ENCODE data around the gene SPI1. TPM values are rescaled to one million over a fixed set of nuclear protein-coding genes. Genes with fewer than 3 reads are reported as not detected.

Gene SPI1
- total and polyA plus RNA-seq, 2 donors (not counting 3 experiments of a cell fraction or from before 2014, with no cell fraction given), result not detected

- no peak overlapping the region for H3K27ac ChIP-seq (ENCODE audit: insufficient read depth, low read depth, low read length)
- ChIA-PET CTCF (interaction anchor here (0.6 to 1.1 kb wide), 3 partner anchors 11 to 148 kb away, joined by 3 to 4 read pairs (median 3); no protein-coding TSS in a partner anchor), POLR2A (no interaction called here)
- no peak overlapping the region for H2AFZ ChIP-seq (ENCODE audit: low read depth, low read length)
- H3K79me2 ChIP-seq (ENCODE audit: control insufficient read depth, insufficient read depth, low read length), result no peaks in the 10 kb centered on the region
- intact Hi-C loops (cut with micrococcal nuclease), result no loop called here
- no peak overlapping the region for H3K4me3 ChIP-seq (replicated peaks in 1 of 3; ENCODE audit: insufficient read depth in 1 of 3, low read depth in 1 of 3, low read length in 3 of 3)
- FAIRE-seq (no peak), DNase-seq (ENCODE audit: low read depth, low spot score) (no peak)
- no peak overlapping the region for H3K9ac ChIP-seq (replicated peaks; ENCODE audit: extremely low read depth, insufficient read depth, low read length)
- H3K27me3 ChIP-seq (ENCODE audit: control insufficient read depth in 2 of 2, insufficient read depth in 2 of 2, low read length in 2 of 2), result no peaks in the 10 kb centered on the region
- TF ChIP-seq FOS (IDR thresholded peaks at IDR 0.05; ENCODE audit: borderline replicate concordance, insufficient read depth, low read length), result no peak
- no peak for TF ChIP-seq CTCF (IDR thresholded peaks at IDR 0.05; ENCODE audit: extremely low read depth in 1 of 2, insufficient read depth in 1 of 2, low read depth in 1 of 2, low read length in 2 of 2)
- no peak for TF ChIP-seq JUN (IDR thresholded peaks at IDR 0.05; ENCODE audit: borderline replicate concordance, insufficient read depth, insufficient read length, low read depth)
- no peak for TF ChIP-seq EZH2 (IDR thresholded peaks at IDR 0.05; ENCODE audit: borderline replicate concordance, low read depth, low read length, severe bottlenecking)
- TF ChIP-seq POLR2AphosphoS5 (IDR thresholded peaks at IDR 0.05; ENCODE audit: insufficient read depth, low read depth, low read length), result no peak
- TF ChIP-seq MYC (IDR thresholded peaks at IDR 0.05; ENCODE audit: low read depth, low read length), result no peak
- TF ChIP-seq, protein P1, sequence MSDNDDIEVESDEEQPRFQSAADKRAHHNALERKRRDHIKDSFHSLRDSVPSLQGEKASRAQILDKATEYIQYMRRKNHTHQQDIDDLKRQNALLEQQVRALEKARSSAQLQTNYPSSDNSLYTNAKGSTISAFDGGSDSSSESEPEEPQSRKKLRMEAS (IDR thresholded peaks at IDR 0.05; ENCODE audit: insufficient read depth, insufficient read length), result no peak
- TF ChIP-seq GATA2 (IDR thresholded peaks at IDR 0.05; ENCODE audit: insufficient read depth, insufficient read length, low read depth, low read length), result no peak
- TF ChIP-seq POLR2A (IDR thresholded peaks at IDR 0.05; ENCODE audit: low read depth, low read length), result no peak
- H3K4me1 ChIP-seq (ENCODE audit: control insufficient read depth, extremely low read depth, insufficient read depth, low read length), result no peaks in the 10 kb centered on the region
- H3K9me3 ChIP-seq (replicated peaks; ENCODE audit: control insufficient read depth, insufficient read depth, low read length), result no peaks in the 10 kb centered on the region
- H4K20me1 ChIP-seq (replicated peaks; ENCODE audit: control insufficient read depth, extremely low read depth, insufficient read depth, low read length), result no peaks in the 10 kb centered on the region
- BruUV-seq (replicated peaks), result no TSS peak
- H3K4me2 ChIP-seq (ENCODE audit: insufficient read depth, low read length), result no peak overlapping the region
- dilution Hi-C loops (cut with MboI; ENCODE audit: extremely low pct_ligation_motif_present, low sequenced_read_pairs), result no loop called here
- peaks cover 3 to 34% of the 10 kb centered on the region in 2 experiments for H3K36me3 ChIP-seq (ENCODE audit: control insufficient read depth in 2 of 2, extremely low read depth in 1 of 2, insufficient read depth in 2 of 2, low read length in 2 of 2)
- no peaks in the 10 kb centered on the region for H3K9me1 ChIP-seq (replicated peaks; ENCODE audit: control insufficient read depth, extremely low read depth, insufficient read depth, low read length)
Observed at GRCh38 chr11:47306484-47306844, 71.9 kb downstream of the SPI1 start.
